ENCODE results near the gene S1PR2. TPM values are rescaled to one million over a fixed set of nuclear protein-coding genes. Genes with fewer than 3 reads are reported as not detected.

S1PR2 gene
- total RNA-seq, 2 experiments from 2014 or later: 6.1 to 6.5 TPM

DNA sequence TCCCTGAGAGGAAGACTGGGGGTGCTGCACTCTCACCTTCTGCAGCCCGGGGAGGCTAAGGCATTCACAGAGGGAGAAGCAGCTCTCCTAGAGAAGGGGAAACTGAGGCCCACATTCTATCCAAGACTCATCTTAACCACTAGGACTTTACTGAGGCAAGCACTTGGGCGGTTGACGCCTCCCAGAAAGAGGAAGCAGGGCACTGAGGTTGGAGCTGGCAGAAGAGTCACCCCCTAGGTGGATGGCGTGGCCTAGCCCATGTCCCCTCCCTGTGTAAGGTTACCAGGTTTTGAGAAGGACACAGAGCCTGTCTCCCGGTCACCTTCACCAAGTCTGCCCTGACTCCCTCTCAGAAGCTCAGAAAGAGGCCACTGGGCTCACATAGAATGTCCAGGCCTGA, 2.7 kb downstream of the S1PR2 start:
- Mint-ChIP-seq H3K9me3 (no peaks in the 10 kb centered on the region), H3K36me3 (ENCODE audit: low read depth) (no peaks in the 10 kb centered on the region), H3K27me3 (no peaks in the 10 kb centered on the region), H3K4me3 (no peak overlapping the region), H3K27ac (no peak overlapping the region), H3K4me1 (peaks cover 13% of the 10 kb centered on the region)
- ChIA-PET POLR2A (interaction anchor here (1.1 kb wide), 1 partner anchor 22 kb away, joined by 3 read pairs; no protein-coding TSS in a partner anchor), CTCF (interaction anchor here (0.9 to 5.5 kb wide), 10 partner anchors 9 to 108 kb away, joined by 3 to 18 read pairs (median 3); no protein-coding TSS in a partner anchor)
- no peak for DNase-seq

DNA sequence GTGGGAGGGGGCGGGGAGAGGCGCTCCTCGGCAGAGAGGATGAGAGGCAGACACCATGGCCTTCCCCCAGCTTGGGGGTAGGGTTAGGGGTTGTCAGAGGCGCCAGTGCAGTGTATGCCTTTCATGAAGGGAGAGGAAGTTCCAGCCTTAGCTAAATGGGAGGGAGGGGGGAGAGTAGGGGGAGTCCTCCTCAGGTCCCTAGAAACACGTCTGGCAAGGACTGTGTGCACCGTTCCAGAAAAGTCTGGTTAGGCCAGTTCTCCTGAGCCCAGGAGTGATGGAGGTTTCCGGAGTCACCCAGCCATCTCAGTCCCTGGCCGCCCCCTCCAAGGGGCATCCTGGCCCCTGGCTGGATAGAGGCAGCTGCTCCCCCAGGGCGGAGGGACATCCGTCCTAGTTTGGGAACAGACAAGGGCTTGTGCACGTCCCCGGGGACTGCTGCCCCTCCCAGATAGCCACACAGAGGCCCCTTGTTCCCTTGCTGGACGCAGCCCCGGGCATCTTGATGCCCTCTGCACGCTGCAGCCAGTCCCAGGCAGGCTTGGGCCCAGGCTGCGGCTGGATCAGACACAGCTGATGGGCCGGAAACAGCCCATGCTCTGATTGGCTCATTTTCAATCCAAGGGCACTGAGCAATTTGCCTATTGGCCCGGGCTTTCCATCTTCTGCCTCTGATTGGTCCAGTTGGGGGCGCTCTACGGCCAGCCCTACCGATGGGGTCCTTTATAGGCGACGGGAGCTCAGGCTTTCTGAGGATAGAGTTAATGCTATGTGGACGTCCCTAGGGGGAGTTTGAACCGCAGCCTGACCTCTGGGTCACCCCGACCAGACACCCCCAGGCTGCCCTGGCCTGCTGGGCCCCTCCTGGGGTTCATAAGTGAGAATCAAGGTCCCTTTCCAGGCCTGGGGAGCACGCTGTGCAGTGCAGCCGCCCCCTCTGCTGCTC, 3.8 kb downstream of the S1PR2 start:
- Mint-ChIP-seq H3K4me3 (no peak overlapping the region), H3K36me3 (ENCODE audit: low read depth) (no peaks in the 10 kb centered on the region), H3K27ac (no peak overlapping the region), H3K9me3 (no peaks in the 10 kb centered on the region), H3K4me1 (peaks cover 13% of the 10 kb centered on the region), H3K27me3 (no peaks in the 10 kb centered on the region)
- DNase-seq: no peak
- ChIA-PET CTCF (interaction anchor here (0.6 to 5.5 kb wide), 8 partner anchors 8 to 107 kb away, joined by 3 to 18 read pairs (median 3); no protein-coding TSS in a partner anchor), POLR2A (no interaction called here)

DNA sequence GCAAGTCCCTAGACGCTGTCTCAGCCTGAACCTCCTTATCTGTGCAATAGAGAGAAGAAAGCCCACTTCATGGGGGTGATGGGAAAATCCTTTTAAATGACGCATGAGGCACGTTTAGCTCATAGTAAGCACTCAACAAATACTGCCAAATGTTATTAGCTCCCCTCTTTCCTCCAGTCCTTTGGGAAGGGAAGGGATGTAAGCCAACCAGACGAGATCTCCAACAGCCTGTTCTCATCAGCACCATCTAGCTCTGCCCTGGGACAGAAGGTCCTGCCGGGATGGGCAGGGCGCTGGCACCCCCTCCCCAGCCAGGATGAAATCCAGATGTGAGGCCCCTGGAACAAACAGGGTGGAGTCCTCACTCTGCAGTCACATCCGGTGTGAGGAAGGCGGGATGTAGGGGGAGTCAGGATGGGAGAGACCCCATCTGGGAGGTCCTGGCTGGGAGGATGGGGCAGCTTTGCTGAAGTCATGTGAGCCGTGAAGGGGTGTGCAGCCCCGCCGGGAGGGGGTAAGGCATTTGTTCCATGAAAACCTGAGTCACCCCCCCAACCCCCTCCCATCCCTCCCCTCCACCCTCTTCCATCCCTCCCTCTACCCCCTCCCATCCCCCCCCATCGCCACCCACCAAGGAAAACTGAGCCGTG, 4.6 kb downstream of the S1PR2 start:
- no peak for DNase-seq
- Mint-ChIP-seq H3K4me3 (no peak overlapping the region), H3K27me3 (no peaks in the 10 kb centered on the region), H3K27ac (no peak overlapping the region), H3K9me3 (no peaks in the 10 kb centered on the region), H3K4me1 (peaks cover 11% of the 10 kb centered on the region), H3K36me3 (ENCODE audit: low read depth) (no peaks in the 10 kb centered on the region)
- POLR2A ChIA-PET: no interaction called here
- CTCF ChIA-PET: interaction anchor here (0.5 to 5.5 kb wide), 10 partner anchors 7 to 285 kb away, joined by 3 to 18 read pairs (median 3); partner anchors contain the start of gene EIF3G

DNA sequence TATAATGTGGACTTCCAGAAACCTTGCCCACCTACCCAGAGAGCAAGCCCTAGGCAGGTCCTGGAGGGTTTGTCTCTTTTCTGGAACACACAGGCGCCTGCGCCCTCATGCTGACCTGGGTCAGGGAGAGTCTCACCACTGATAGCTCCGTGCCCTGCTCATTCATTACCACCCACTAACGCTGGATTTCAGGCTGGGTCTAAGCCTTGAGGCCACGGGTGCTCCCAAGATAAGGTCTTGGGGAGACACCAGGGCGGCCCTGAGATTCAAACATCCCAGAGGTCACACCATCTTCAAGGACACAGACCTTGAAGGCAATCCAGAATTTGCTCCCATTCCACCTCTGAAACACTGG, 5.1 kb downstream of the S1PR2 start:
- H3K36me3 Mint-ChIP-seq (ENCODE audit: low read depth): no peaks in the 10 kb centered on the region
- no peak for DNase-seq
- no peak overlapping the region for H3K4me3 Mint-ChIP-seq
- ChIA-PET POLR2A (no interaction called here), CTCF (interaction anchor here (0.5 to 5.5 kb wide), 6 partner anchors 10 to 285 kb away, joined by 3 to 18 read pairs (median 4); partner anchors contain the start of genes CDC37 and EIF3G)
- H3K27ac Mint-ChIP-seq: no peak overlapping the region
- peaks cover 11% of the 10 kb centered on the region for H3K4me1 Mint-ChIP-seq
- no peaks in the 10 kb centered on the region for H3K27me3 Mint-ChIP-seq
- no peaks in the 10 kb centered on the region for H3K9me3 Mint-ChIP-seq

DNA sequence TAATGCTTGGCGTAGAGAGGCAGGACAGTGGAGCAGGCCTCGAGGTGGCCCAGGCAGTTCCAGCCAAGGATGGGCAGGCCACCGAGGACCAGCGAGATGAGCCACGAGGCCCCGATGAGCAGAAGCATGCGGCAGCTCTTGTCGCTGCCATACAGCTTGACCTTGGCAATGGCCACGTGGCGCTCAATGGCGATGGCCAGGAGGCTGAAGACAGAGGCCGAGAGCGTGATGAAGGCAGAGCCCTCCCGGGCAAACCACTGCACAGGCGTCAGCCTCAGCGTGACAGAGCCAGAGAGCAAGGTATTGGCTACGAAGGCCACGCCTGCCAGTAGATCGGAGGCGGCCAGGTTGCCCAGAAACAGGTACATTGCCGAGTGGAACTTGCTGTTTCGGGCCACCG, 6.8 kb downstream of the S1PR2 start:
- no peak for DNase-seq
- Mint-ChIP-seq H3K4me3 (no peak overlapping the region), H3K27me3 (no peaks in the 10 kb centered on the region), H3K9me3 (no peaks in the 10 kb centered on the region), H3K4me1 (peaks cover 4% of the 10 kb centered on the region), H3K36me3 (ENCODE audit: low read depth) (no peaks in the 10 kb centered on the region), H3K27ac (no peak overlapping the region)
- CTCF ChIA-PET: no interaction called here
- POLR2A ChIA-PET: no interaction called here

DNA sequence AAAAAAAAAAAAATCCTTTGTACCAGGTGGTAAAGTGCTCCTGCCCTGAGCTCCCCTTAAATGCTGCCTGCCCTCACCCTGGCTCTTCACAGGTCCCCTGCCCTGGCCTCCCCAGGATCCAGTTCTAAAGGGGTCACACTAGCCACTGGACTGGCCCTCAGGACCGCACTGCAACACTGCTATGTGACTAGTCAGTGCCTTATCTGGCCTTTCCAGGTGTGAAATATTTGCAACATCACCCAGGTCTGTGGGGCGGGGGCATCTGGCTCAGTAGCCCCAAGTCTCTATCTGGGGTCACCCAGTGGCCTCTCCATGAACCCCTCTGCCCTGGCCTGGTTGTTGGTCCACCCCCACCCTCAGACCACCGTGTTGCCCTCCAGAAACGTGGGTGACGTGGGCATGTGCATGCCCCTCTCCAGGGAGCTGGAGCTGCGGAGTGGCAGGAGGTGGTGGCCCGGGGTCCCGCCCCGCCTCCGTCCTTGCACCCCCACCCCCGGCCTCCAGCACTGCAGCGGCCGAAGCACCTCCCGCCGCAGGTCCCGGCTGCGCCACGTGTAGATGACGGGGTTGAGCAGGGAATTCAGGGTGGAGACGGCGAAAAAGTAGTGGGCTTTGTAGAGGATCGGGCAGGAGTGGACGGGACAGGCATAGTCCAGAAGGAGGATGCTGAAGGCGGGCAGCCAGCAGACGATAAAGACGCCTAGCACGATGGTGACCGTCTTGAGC, 7.5 kb downstream of the S1PR2 start:
- Mint-ChIP-seq H3K36me3 (ENCODE audit: low read depth) (no peaks in the 10 kb centered on the region), H3K9me3 (no peaks in the 10 kb centered on the region), H3K27ac (no peak overlapping the region), H3K27me3 (no peaks in the 10 kb centered on the region), H3K4me1 (peaks cover 4% of the 10 kb centered on the region), H3K4me3 (no peak overlapping the region)
- ChIA-PET POLR2A (no interaction called here), CTCF (interaction anchor here (0.6 to 2.8 kb wide), 5 partner anchors 10 to 168 kb away, joined by 3 to 10 read pairs (median 4); no protein-coding TSS in a partner anchor)
- no peak for DNase-seq

DNA sequence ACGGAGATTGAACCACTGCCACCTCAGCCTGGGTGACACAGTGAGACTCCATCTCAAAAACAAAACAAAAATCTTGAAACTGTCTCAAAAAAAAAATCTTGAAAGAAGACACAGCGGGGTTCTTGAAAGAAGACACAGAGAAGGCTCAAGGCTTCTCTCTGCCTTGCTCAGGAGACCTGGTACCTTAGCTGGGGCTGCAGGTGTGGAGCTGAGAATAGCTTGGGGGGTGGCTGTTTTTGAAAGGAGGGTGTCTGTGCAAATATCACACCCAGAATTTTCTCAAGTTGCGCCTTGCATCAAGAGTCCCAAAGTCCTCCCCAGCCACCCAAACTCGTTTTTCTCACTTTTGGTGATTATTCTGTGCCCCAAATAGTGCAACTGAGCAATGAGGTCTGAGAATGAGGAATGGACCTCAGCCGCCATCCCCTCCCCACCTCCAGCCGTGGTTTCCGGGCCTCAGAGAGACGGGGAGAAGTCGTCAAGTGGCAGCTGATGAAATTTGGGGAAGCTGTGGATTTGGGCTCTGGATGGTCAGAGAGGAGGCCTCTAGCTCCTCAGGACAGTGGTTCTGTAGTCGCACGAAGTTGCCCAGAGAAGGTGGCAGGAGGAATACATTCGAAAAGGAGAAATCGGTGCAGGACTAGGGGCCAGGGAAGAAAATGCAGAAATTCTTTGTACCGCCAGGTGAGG, 8.8 kb downstream of the S1PR2 start:
- Mint-ChIP-seq H3K27me3 (no peaks in the 10 kb centered on the region), H3K4me1 (peaks cover 3% of the 10 kb centered on the region), H3K9me3 (no peaks in the 10 kb centered on the region), H3K4me3 (no peak overlapping the region), H3K27ac (no peak overlapping the region), H3K36me3 (ENCODE audit: low read depth) (no peaks in the 10 kb centered on the region)
- POLR2A ChIA-PET: interaction anchor here (0.6 kb wide), 1 partner anchor 15 kb away, joined by 3 read pairs; no protein-coding TSS in a partner anchor
- DNase-seq: no peak
- CTCF ChIA-PET: interaction anchor here (0.6 to 2.8 kb wide), 4 partner anchors 9 to 40 kb away, joined by 3 to 10 read pairs (median 4); no protein-coding TSS in a partner anchor

DNA sequence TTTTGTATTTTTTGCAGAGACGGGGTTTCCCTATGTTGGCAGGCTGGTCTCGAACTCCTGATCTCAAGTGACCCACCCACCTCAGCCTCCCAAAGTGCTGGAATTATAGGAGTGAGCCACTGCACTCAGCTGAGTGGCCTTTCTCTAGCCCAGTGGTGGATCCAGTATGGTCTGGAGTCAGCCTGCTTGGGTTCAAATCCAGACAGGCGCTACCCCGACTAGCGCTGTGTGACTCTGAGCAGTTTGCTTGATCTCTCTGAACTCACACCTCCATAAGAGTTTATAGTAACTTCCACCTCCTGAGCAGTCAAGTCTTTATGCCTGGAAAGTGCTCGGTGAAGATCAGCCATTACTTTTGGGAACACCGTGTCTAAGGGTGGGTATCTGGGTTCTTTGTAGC, 10.4 kb downstream of the S1PR2 start:
- H3K27me3 Mint-ChIP-seq: no peaks in the 10 kb centered on the region
- peaks cover 3% of the 10 kb centered on the region for H3K4me1 Mint-ChIP-seq
- H3K9me3 Mint-ChIP-seq: no peaks in the 10 kb centered on the region
- H3K27ac Mint-ChIP-seq: no peak overlapping the region
- H3K4me3 Mint-ChIP-seq: no peak overlapping the region
- no peak for DNase-seq
- CTCF ChIA-PET: interaction anchor here (1.5 to 2.8 kb wide), 3 partner anchors 10 to 29 kb away, joined by 3 to 10 read pairs (median 5); no protein-coding TSS in a partner anchor
- H3K36me3 Mint-ChIP-seq (ENCODE audit: low read depth): no peaks in the 10 kb centered on the region
- POLR2A ChIA-PET: interaction anchor here (0.6 kb wide), 1 partner anchor 11 kb away, joined by 3 read pairs; the partner anchor contains the start of gene S1PR2

DNA sequence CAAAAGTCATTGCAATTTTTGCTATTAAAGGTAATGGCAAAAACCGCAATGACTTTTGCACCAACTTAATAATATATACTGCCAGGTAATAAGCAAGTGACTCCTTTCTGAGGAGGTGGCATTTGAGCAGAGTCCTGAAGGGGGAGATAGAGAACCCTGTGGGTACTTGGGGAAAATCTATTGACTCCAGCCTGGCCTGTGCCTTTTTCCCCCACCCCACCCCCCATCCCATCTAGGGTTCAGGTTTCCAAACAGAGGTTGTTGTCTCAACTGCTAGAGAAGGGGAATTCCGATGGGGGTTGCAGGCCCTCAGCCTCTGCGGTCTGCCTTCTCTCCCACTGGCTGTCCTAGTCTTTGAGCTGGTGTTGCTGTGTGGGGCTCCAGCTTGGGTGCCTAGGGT, 11.5 kb downstream of the S1PR2 start:
- peak; percentile 33 for DNase-seq
- Mint-ChIP-seq H3K4me3 (no peak overlapping the region), H3K4me1 (peaks cover 3% of the 10 kb centered on the region), H3K36me3 (ENCODE audit: low read depth) (no peaks in the 10 kb centered on the region), H3K27ac (no peak overlapping the region), H3K9me3 (no peaks in the 10 kb centered on the region), H3K27me3 (no peaks in the 10 kb centered on the region)
- POLR2A ChIA-PET: no interaction called here
- CTCF ChIA-PET: interaction anchor here (0.5 to 1.9 kb wide), 4 partner anchors 9 to 163 kb away, joined by 3 to 5 read pairs (median 4); no protein-coding TSS in a partner anchor

DNA sequence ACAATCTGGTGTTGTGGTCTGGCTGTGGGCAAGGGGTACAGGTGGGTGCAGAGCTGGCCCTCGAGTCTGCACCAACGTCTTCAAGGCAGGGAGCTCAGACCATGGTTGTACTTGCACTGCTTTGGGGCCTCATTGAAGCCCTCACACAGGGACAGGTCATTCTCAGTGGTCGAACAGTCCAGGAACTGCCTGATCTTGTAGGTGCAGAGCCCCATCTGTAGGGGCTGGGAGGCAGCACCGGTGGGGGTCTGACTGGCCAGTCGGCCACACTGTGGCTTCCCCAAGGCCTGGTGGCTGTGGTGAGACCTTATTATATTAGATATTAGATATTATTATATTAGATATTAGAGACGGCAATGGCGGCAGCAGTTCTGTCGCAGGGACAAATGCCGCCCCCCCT, 14.0 kb downstream of the S1PR2 start:
- H3K36me3 Mint-ChIP-seq (ENCODE audit: low read depth): no peaks in the 10 kb centered on the region
- POLR2A ChIA-PET: interaction anchor here (0.6 kb wide), 1 partner anchor 94 kb away, joined by 6 read pairs; no protein-coding TSS in a partner anchor

DNA sequence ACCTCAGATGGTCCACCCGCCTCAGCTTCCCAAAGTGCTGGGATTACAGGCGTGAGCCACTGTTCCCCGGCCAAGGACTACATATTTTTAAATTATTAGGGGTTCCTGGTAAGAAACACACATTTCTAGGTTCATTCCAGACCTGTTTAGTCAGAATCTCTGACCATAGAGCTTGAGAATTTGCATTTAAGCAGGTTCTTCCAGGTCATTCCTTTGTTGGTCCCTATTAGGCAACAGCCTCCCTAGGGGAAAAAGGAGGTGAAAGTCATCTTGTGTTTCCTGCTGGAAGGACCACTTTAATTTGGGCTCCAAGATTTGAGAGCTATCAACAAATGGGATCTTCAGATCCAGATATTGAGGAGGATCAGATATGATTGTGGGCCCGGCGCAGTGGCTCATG, 16.3 kb downstream of the S1PR2 start:
- H3K36me3 Mint-ChIP-seq (ENCODE audit: low read depth): no peaks in the 10 kb centered on the region

More for the DNA sequence above, 14.0 kb downstream of the S1PR2 start:
- DNase-seq: no peak
- Mint-ChIP-seq H3K27me3 (no peaks in the 10 kb centered on the region), H3K27ac (no peak overlapping the region), H3K9me3 (no peaks in the 10 kb centered on the region), H3K4me1 (peaks cover 3% of the 10 kb centered on the region), H3K4me3 (no peak overlapping the region)
- CTCF ChIA-PET: interaction anchor here (0.9 to 1.0 kb wide), 2 partner anchors 13 to 33 kb away, joined by 3 read pairs; no protein-coding TSS in a partner anchor

More for the DNA sequence above, 16.3 kb downstream of the S1PR2 start:
- DNase-seq: no peak
- Mint-ChIP-seq H3K4me1 (peaks cover 3% of the 10 kb centered on the region), H3K27me3 (peaks cover 3% of the 10 kb centered on the region), H3K9me3 (no peaks in the 10 kb centered on the region), H3K4me3 (no peak overlapping the region), H3K27ac (no peak overlapping the region)
- POLR2A ChIA-PET: interaction anchor here (0.6 kb wide), 1 partner anchor 10 kb away, joined by 4 read pairs; no protein-coding TSS in a partner anchor
- CTCF ChIA-PET: interaction anchor here (0.6 to 2.2 kb wide), 2 partner anchors 12 to 35 kb away, joined by 3 to 7 read pairs; no protein-coding TSS in a partner anchor

Data from activated CD4-positive, alpha-beta T cell treated with anti-CD3 and anti-CD28 coated beads, Interleukin-2, amount 10 ng/mL, durations not matched to agents 7 days and 5 days (primary cell).